GM15510 (cell line): ENCODE measurements around the gene BCL10.

ENCODE experiments used
- POLR2A ChIP-seq: IDR thresholded peaks from 3 replicates; pipeline ENCODE4 v1.6.1; 2011; ENCODE audit warnings: borderline replicate concordance; ENCODE audit not compliant: insufficient read length; ENCODE audit errors: extremely low read depth

BCL10 gene

DNA sequence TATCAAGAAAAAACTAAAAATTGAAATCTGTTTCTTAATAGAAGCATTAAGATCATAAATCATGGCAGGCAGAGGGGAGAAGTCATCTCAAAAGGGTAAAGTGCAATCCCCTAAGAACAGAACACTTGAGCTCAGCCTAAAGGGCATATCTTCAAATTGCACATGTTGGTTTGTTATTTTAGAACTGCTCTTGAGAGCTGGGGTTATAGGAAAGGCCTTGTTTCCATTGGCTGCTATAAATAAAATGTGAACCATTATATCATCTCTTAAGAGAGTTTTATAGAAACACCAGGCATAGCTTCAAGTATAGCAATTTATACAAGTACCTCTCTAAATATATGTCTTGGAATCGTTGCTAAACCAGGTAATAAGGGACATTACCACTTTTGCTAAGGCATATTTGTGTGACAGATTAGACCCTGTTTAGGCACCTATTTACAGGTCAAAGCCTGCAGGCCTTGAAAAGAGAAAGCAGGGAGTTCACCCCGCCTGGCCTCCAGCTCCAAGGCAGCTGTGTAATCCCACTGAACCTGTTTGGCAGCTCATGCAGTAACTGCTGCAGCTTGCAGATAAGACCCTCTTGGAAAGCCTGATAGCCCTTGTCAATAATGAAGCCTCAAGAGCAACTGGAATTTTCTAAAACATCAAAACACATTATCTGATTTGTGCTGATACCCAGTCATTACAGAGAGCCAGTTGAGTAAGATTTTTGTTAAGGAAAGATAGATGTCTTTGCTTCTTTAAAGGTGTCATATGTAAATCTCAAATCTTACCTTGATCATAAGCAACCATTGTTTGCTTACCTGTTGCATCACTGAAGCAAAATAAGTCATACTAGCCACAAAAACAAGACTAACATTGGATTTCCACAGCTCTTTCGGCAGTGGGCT lies 51.5 kb downstream of the BCL10 start:
- no peak for TF ChIP-seq POLR2A

DNA sequence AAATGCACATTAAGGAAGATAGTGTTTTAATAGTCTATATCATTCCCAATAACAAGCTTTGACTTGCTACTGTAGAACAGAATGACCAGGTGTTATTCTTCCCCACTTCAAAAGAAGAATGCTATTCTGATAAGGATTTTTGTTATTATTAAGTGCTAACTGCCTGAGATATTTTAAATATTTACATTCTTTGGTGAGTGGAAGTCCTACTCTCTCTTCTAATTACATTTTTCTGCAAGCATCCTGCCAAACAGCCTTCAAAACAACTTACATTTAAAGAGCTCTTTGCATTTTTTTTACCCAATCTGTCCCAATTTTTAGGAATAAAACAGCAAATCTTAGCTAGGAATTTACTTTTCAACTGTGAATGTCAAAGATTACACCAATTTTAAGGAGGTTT lies 52.1 kb downstream of the BCL10 start:
- no peak for TF ChIP-seq POLR2A

DNA sequence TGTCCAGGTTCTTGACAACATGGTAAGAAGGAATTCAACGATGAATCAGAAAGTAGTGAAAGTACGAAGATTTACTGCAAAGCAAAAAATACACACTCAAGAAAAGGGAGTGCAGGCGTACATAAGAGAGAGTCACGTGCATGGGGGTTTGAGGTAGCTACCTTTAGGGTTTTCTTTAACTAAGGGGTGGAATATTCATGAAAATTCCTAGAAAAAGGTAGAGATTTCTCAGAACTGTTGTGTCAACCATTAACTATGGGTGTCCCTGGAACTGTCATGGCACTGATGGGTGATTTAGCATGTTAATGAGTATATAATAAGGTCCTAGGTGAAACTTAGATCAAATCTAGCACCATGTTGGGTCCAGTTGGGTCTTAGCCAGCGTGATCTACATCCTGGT lies 53.1 kb downstream of the BCL10 start:
- no peak for TF ChIP-seq POLR2A

DNA sequence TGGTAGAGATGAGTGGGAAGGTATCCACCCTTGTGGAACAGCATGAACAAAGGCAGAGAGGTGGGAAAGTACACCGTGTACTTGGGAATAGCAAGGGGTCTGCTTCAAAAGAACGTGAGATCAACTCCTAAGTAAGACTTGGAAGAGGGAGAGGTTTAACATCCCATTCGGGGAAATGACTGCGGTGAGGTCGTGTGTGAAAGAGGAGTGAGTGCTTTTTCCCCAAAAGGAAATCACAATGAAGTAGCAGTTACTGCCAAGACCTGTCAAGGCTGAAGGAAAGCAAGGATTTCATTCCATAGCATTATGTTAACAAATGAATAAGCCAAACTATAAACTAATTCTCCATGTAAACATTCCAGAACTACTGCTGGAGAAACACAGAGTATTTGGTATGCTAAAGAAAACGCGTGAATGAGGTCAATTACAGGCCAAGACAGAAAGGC lies 55.7 kb downstream of the BCL10 start:
- no peak for TF ChIP-seq POLR2A

DNA sequence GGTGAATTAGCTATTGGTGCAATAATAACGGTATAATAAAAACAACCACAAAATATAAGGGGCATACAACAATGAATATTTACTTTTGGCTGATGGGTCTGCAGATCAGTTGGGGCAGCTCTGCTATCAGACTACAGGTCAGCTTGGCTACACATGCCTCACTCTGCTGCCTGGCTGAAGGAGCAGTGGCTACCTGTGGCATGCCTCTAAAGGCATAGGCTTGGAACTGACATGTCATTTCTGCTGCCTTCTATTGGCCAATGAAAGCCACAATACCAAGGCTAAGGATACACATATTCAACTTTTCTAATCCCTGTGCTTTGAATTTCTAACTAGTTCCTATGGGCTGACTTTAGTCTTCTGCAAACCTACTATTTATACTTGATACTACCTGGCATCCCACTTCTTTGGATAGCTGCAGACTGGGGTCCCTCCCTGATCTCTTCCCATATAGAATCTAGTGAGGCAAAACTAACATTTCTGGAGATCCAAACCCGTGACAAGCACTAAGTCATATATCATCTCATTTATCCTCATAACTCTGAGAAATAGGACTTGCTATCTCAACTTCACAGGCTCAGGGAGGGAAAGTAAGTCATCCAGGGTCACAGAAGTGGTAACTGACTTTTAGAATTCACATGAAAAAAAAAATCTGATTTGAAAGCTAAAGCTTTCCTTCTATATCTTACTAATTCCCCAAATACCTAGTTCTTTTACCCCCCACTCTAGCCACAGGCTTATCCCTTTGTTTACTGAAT lies 56.4 kb downstream of the BCL10 start:
- TF ChIP-seq POLR2A, result no peak

DNA sequence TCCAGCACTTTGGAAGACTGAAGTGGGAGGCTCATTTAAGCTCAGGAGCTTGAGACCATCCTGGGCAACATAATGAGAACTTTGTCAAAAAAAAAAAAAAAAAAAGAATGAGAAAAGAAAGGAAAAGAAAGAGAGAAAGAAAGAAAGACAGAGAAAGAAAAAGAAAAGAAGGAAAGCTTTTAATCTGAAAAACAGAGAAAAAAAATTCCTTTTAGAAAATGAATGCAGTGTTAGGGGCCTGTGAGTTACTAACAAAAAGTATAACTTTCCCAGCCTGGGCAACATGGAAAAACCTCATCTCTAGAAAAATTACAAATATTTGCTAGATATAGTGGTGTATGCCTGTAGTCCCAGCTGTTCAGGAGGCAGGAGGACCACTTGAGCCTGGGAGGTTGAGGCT lies 59.7 kb downstream of the BCL10 start:
- no peak for TF ChIP-seq POLR2A
